Chondrocyte (in vitro differentiated cells): Measurements from ENCODE around the gene KRTAP1-5. TPM values are rescaled to one million over a fixed set of nuclear protein-coding genes. Genes with fewer than 3 reads are reported as not detected.

Source experiments
- DNase-seq: peaks from one replicate; pipeline ENCODE4 v3.0.0; 2021; ENCODE audit warnings: mixed read lengths, low spot score
- H3K27ac Mint-ChIP-seq: one replicate; pipeline ENCODE4 v1.8.0; 2021; ENCODE audit warnings: mild to moderate bottlenecking, moderate library complexity, mixed read lengths; ENCODE audit not compliant: unreplicated experiment
- H3K27me3 Mint-ChIP-seq: 2 replicates; pipeline ENCODE4 v1.8.0; 2021; ENCODE audit warnings: low read depth, mixed read lengths
- H3K36me3 Mint-ChIP-seq: 2 replicates; pipeline ENCODE4 v1.8.0; 2021; ENCODE audit warnings: low read depth, mixed read lengths
- H3K4me1 Mint-ChIP-seq: 2 replicates; pipeline ENCODE4 v1.8.0; 2021; ENCODE audit warnings: low read depth, mild to moderate bottlenecking, mixed read lengths
- H3K4me3 Mint-ChIP-seq: one replicate; pipeline ENCODE4 v1.8.0; 2021; ENCODE audit warnings: mild to moderate bottlenecking, moderate library complexity, mixed read lengths; ENCODE audit not compliant: unreplicated experiment
- H3K9me3 Mint-ChIP-seq: 2 replicates; pipeline ENCODE4 v1.8.0; 2021; ENCODE audit warnings: low read depth, mixed read lengths
- CTCF ChIP-seq: fragments of 200-600 bp; sonication (generic); IDR thresholded peaks from 2 replicates; pipeline ENCODE4 v1.5.0; 2021; ENCODE audit warnings: antibody characterized with exemption, mild to moderate bottlenecking, moderate library complexity
- total RNA-seq: library from RNA; stranded (reverse); gene quantifications from 3 replicates; pipeline ENCODE4 v1.2.1, GENCODE V29; 2021

The KRTAP1-5 gene
- total RNA-seq, 1 donor from 2014 or later, result not detected

GRCh38 chr17:41013606-41014005 lies 13.4 kb downstream of the KRTAP1-5 start:
- H3K27ac Mint-ChIP-seq, result peak overlapping the region; percentile 42

GRCh38 chr17:41013181-41013580 lies 13.8 kb downstream of the KRTAP1-5 start:
- H3K36me3 Mint-ChIP-seq, result no peaks in the 10 kb centered on the region
- no peak for DNase-seq
- no peak for TF ChIP-seq CTCF
- H3K9me3 Mint-ChIP-seq, result no peaks in the 10 kb centered on the region
- H3K27me3 Mint-ChIP-seq, result no peaks in the 10 kb centered on the region
- H3K27ac Mint-ChIP-seq, result no peak overlapping the region
- H3K4me1 Mint-ChIP-seq, result peaks cover 4% of the 10 kb centered on the region
- no peak overlapping the region for H3K4me3 Mint-ChIP-seq

More at GRCh38 chr17:41013606-41014005, 13.4 kb downstream of the KRTAP1-5 start:
- TF ChIP-seq CTCF, result no peak
- DNase-seq, result no peak
- Mint-ChIP-seq H3K27me3 (no peaks in the 10 kb centered on the region), H3K4me3 (no peak overlapping the region), H3K4me1 (peaks cover 4% of the 10 kb centered on the region), H3K36me3 (no peaks in the 10 kb centered on the region), H3K9me3 (no peaks in the 10 kb centered on the region)

GRCh38 chr17:41012326-41013120 lies 14.5 kb downstream of the KRTAP1-5 start:
- DNase-seq, result no peak
- Mint-ChIP-seq H3K36me3 (no peaks in the 10 kb centered on the region), H3K9me3 (no peaks in the 10 kb centered on the region), H3K27me3 (no peaks in the 10 kb centered on the region), H3K4me3 (no peak overlapping the region), H3K4me1 (peaks cover 4% of the 10 kb centered on the region), H3K27ac (no peak overlapping the region)
- TF ChIP-seq CTCF, result no peak

GRCh38 chr17:41010441-41010840 lies 16.6 kb downstream of the KRTAP1-5 start:
- no peak for DNase-seq
- Mint-ChIP-seq H3K27me3 (no peaks in the 10 kb centered on the region), H3K27ac (no peak overlapping the region), H3K4me3 (no peak overlapping the region), H3K4me1 (peaks cover 4% of the 10 kb centered on the region), H3K9me3 (no peaks in the 10 kb centered on the region), H3K36me3 (no peaks in the 10 kb centered on the region)
- TF ChIP-seq CTCF, result no peak

GRCh38 chr17:41009936-41010335 lies 17.1 kb downstream of the KRTAP1-5 start:
- Mint-ChIP-seq H3K27ac (no peak overlapping the region), H3K9me3 (no peaks in the 10 kb centered on the region), H3K4me3 (no peak overlapping the region), H3K4me1 (peaks cover 4% of the 10 kb centered on the region), H3K36me3 (no peaks in the 10 kb centered on the region), H3K27me3 (no peaks in the 10 kb centered on the region)
- no peak for TF ChIP-seq CTCF
- no peak for DNase-seq
